ENCODE results near the gene MBTPS1. TPM values are rescaled to one million over a fixed set of nuclear protein-coding genes. Genes with fewer than 3 reads are reported as not detected.

The MBTPS1 gene
- total RNA-seq, 1 experiment from 2014 or later, result 63.6 TPM

GRCh38 chr16:84059111-84059510 lies 57.6 kb downstream of the MBTPS1 start:
- intact Hi-C loops (cut with micrococcal nuclease), result no loop called here
- H3K4me3 Mint-ChIP-seq (ENCODE audit: unreplicated experiment), result no peak overlapping the region
- POLR2A ChIA-PET, result interaction anchor here (1.1 kb wide), 1 partner anchor 112 kb away, joined by 4 read pairs; no protein-coding TSS in a partner anchor
- no TSS peak for BruUV-seq (replicated peaks)
- no peaks in the 10 kb centered on the region for H3K4me1 Mint-ChIP-seq (ENCODE audit: insufficient read depth, unreplicated experiment)
- CTCF ChIA-PET, result interaction anchor here (0.5 to 4.1 kb wide), 10 partner anchors 9 to 105 kb away, joined by 3 to 20 read pairs (median 4); partner anchors contain the start of gene OSGIN1
- H3K27me3 Mint-ChIP-seq (ENCODE audit: insufficient read depth, unreplicated experiment), result no peaks in the 10 kb centered on the region
- DNase-seq (ENCODE audit: unreplicated experiment), result no peak
- no peak overlapping the region for H3K27ac Mint-ChIP-seq (ENCODE audit: low read depth, unreplicated experiment)
- no peaks in the 10 kb centered on the region for H3K9me3 Mint-ChIP-seq (ENCODE audit: unreplicated experiment)
- no peak for TF ChIP-seq CTCF (IDR thresholded peaks at IDR 0.05; ENCODE audit: unreplicated experiment)
- H3K36me3 Mint-ChIP-seq (ENCODE audit: insufficient read depth, unreplicated experiment), result peaks cover 90% of the 10 kb centered on the region

- TF ChIP-seq CTCF (IDR thresholded peaks at IDR 0.05; ENCODE audit: unreplicated experiment), result no peak
- BruUV-seq (replicated peaks), result no TSS peak
- CTCF ChIA-PET, result interaction anchor here (1.1 to 4.1 kb wide), 6 partner anchors 9 to 105 kb away, joined by 4 to 20 read pairs (median 11); partner anchors contain the start of gene OSGIN1
Measured at GRCh38 chr16:84058664-84059063, 58.1 kb downstream of the MBTPS1 start.

GRCh38 chr16:84058211-84058610 lies 58.5 kb downstream of the MBTPS1 start:
- Mint-ChIP-seq H3K27ac (ENCODE audit: low read depth, unreplicated experiment) (no peak overlapping the region), H3K9me3 (ENCODE audit: unreplicated experiment) (no peaks in the 10 kb centered on the region), H3K4me3 (ENCODE audit: unreplicated experiment) (no peak overlapping the region), H3K27me3 (ENCODE audit: insufficient read depth, unreplicated experiment) (no peaks in the 10 kb centered on the region), H3K36me3 (ENCODE audit: insufficient read depth, unreplicated experiment) (peaks cover 90% of the 10 kb centered on the region), H3K4me1 (ENCODE audit: insufficient read depth, unreplicated experiment) (no peaks in the 10 kb centered on the region)
- no peak for TF ChIP-seq CTCF (IDR thresholded peaks at IDR 0.05; ENCODE audit: unreplicated experiment)
- ChIA-PET CTCF (interaction anchor here (0.7 to 4.1 kb wide), 6 partner anchors 7 to 104 kb away, joined by 3 to 20 read pairs (median 6); partner anchors contain the start of gene OSGIN1), POLR2A (interaction anchor here (1.0 to 1.1 kb wide), 2 partner anchors 113 to 131 kb away, joined by 3 to 4 read pairs; no protein-coding TSS in a partner anchor)
- intact Hi-C loops (cut with micrococcal nuclease), result no loop called here
- no peak for DNase-seq (ENCODE audit: unreplicated experiment)
- BruUV-seq (replicated peaks), result no TSS peak

More at GRCh38 chr16:84058664-84059063, 58.1 kb downstream of the MBTPS1 start:
- Mint-ChIP-seq H3K4me1 (ENCODE audit: insufficient read depth, unreplicated experiment) (no peaks in the 10 kb centered on the region), H3K9me3 (ENCODE audit: unreplicated experiment) (no peaks in the 10 kb centered on the region), H3K27me3 (ENCODE audit: insufficient read depth, unreplicated experiment) (no peaks in the 10 kb centered on the region), H3K27ac (ENCODE audit: low read depth, unreplicated experiment) (no peak overlapping the region), H3K36me3 (ENCODE audit: insufficient read depth, unreplicated experiment) (peaks cover 90% of the 10 kb centered on the region), H3K4me3 (ENCODE audit: unreplicated experiment) (no peak overlapping the region)
- DNase-seq (ENCODE audit: unreplicated experiment), result no peak
- intact Hi-C loops (cut with micrococcal nuclease), result no loop called here
- POLR2A ChIA-PET, result interaction anchor here (1.1 kb wide), 1 partner anchor 112 kb away, joined by 4 read pairs; no protein-coding TSS in a partner anchor

- BruUV-seq (replicated peaks), result no TSS peak
Measured at GRCh38 chr16:84056933-84057332, 59.8 kb downstream of the MBTPS1 start.

More at GRCh38 chr16:84056933-84057332, 59.8 kb downstream of the MBTPS1 start:
- Mint-ChIP-seq H3K36me3 (ENCODE audit: insufficient read depth, unreplicated experiment) (peaks cover 92% of the 10 kb centered on the region), H3K9me3 (ENCODE audit: unreplicated experiment) (no peaks in the 10 kb centered on the region), H3K27me3 (ENCODE audit: insufficient read depth, unreplicated experiment) (no peaks in the 10 kb centered on the region), H3K4me3 (ENCODE audit: unreplicated experiment) (no peak overlapping the region), H3K27ac (ENCODE audit: low read depth, unreplicated experiment) (no peak overlapping the region), H3K4me1 (ENCODE audit: insufficient read depth, unreplicated experiment) (no peaks in the 10 kb centered on the region)
- no peak for TF ChIP-seq CTCF (IDR thresholded peaks at IDR 0.05; ENCODE audit: unreplicated experiment)
- POLR2A ChIA-PET, result no interaction called here
- intact Hi-C loops (cut with micrococcal nuclease), result no loop called here
- DNase-seq (ENCODE audit: unreplicated experiment), result no peak
- CTCF ChIA-PET, result interaction anchor here (0.6 to 1.6 kb wide), 7 partner anchors 9 to 131 kb away, joined by 3 to 13 read pairs (median 3); no protein-coding TSS in a partner anchor
